ENCODE measurements around the gene WAPL. TPM values are rescaled to one million over a fixed set of nuclear protein-coding genes. Genes with fewer than 3 reads are reported as not detected.
"Not testable (repeated sequence)": the region's sequence is repeated elsewhere in the genome, so short reads cannot be mapped to it uniquely, and the experiment has no call there.

The WAPL gene
- total RNA-seq, 1 donor from 2014 or later: 34.2 TPM

DNA sequence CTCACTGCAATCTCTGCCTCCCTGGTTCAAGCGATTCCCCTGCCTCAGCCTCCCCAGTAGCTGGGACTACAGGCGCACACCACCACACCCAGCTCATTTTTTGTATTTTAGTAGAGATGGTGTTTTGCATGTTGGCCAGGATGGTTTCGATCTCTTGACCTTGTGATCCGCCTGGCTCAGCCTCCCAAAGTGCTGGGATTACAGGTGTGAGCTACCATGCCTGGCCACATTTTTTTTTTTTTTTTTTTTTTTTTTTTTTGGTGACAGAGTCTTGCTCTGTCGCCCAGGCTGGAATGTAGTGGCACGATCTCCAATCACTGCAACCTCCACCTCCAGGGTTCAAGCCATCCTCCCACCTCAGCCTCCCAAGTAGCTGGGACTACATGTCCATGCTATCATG is 4.1 kb upstream of the WAPL start:
- DNase-seq (ENCODE audit: low spot score): not testable (repeated sequence)

DNA sequence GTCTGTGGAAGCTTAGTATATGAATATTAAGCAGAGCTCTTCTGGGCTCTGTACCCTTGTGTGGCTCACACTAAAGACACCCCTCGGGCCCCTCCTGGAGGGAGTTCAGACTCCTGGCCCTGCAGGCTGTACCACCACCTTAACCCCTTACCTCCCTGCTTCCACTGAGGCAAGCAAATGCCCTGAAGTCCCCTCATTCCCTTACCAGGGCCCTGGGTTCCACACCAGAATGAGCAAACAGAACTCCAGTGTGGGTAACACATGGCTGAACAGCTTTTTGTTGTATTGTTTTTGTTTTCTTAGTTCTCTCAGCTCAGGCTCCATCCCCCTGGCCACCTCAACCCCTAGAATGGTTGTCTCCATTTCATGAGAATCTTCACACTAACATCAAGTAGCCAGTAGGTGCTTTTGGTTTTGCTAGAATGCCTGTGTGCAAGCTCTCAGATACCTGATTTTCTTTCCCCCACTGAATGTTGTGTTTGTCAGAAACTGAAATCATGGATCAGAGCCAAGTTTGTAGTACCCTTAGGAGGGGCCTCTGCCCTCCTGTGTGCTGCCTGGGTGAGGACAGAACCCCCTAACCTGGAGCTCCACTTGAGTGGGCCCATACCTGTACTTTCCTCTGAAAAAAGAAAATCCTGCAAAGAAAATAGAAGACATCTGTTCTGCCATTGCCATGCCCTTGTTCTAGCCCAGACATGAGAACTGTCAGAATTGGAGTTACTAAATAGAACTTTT is 2.8 kb upstream of the WAPL start:
- DNase-seq (ENCODE audit: low spot score): no peak

DNA sequence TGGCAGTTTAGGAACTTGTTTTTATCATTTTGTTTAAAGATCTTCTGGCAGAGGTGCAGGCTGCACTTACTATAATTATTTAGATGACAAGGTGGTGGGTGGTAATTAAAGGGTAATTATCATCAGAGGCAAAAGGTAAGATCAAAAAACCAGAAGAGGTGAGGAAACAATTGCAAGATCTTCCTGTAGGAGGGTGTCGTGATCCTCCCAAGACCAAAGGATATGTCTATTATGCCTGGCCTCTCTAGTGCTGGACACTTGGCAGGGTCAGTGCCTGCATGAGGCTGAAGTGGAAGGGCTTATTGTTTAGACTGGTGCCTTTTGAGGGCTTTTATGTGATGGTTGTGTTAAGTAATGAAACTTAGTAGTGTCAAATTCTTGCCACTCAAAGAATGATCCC is 1.8 kb upstream of the WAPL start:
- DNase-seq (ENCODE audit: low spot score): no peak

DNA sequence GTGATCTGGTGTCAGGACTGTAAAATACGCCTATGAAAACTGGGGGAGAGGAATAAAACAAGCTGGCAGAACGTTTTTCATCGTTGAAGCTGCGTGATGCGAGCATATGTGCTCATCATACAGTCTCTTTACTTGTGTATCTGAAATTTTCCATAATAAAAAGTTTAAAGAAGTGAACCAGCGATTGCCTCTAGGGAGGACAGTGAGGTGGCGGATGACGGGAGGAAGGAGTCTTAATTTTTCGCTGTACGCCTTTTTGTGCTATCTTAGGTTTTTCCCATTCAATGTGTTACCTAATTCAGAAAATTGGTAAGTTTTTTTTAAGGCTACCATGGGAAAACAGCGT is 891 bp upstream of the WAPL start:
- no peak for DNase-seq (ENCODE audit: low spot score)

DNA sequence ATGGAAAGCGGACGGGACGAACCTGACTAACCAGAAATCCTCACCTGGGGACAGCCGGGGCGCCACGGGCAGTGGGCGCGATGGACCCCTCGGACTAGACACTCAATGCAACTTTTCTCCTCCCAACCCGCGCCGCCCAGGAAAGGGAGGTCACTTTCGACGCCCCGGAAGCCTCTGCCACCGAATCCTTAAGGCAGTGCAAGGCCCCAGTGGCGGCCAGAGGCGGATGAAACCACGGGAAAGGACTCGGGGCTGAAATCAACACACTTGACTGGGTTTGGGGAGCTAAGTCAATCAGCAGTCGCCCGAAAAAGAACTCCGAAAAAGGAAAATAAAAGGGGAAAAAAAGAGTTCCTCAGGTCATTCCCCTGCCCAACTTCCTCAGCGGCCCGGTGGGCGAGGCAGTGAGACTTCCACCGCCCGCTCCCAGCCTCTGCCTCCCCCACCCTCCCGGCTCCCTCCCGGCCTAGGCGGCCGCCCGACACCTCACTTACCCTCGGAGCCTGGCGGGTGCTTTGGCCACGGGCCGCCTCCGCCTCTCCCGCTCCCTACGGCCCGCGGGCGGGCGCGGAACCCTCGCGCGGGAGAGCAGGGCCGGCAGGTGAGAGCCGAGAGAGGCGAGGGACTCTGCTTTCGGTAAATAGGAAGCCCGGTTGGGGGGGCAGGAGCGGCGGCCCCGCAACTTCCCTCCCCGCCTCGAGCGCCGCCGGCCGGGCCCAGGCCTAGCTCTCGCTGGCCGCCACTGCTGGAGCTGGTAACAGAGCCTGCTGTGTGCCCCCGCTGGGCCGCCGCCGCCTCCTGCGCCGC is 518 bp downstream of the WAPL start:
- peak; percentile 90 for DNase-seq (ENCODE audit: low spot score)

DNA sequence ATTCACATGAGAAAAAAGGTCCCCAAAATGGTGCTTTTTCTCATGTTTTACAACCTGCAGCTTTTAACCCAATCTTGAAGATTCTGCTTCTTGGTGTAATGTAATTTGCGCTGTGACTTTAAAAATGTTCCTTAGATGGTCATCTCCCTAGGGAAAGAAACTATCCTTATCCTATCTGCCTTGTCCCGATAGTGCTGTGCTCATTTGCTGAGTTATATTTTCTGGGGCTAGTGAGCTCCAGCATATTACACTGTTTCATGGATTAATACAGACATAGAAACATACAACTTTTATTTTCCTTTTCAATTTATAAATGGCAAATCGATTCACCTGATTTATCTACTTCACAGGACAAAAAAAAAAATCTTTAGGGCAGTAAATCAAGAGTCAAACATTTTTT is 2.8 kb downstream of the WAPL start:
- DNase-seq (ENCODE audit: low spot score): no peak

DNA sequence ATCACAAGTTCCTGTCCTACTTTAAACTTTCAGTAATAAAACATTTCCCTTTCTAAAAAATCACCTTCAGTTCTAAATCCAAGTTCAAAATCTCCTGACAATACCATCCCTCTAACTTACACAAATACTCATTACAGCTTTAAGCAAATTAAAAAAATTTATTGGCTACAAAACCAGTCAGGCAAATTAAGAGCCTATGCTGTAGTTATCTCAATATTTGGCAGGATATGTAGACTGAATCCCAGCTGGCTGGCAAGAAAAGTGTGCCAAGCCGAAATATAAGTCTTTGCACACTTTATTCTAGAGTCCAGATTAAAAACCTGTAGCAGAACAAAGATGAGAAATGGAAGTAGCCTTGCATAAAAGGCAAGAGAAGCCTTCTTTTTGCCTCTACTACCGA is 9.5 kb downstream of the WAPL start:
- no peak for DNase-seq (ENCODE audit: low spot score)

DNA sequence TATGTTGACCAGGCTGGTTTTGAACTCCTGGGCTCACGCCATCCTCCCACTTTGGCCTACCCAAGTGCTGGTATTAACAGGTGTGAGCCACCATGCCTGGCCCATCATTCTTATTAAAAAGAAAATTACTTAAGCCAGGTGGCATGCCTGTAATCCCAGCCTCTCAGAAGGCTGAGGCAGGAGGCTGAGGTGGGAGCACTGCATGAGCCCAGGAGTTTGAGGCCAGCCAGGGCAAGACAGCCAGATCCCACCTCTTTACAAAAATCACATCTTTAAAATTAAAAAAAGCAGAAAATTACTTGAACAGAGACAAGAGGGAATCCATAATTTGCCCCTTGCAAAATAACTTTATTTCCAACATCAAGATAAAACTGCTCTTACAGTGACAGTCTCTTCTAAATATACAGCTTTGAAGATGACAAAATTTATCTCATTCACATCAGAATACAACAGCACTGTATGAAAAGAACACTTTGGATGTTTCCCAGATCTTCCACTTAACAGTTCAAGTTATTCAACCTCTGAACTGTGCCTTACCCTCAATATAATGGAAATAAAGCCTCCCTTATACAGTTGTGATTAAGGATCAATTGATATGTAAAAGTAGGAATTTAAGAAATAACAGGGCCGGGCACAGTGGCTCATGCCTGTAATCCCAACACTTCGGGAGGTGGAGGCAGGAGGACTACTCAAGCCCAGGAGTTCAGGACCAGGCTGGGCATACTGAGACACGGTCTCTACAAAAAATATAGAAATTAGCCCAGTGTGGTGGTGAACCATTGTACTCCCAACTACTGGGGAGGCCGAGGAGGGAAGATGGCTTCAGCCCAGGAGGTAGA is 10.3 kb downstream of the WAPL start:
- no peak for DNase-seq (ENCODE audit: low spot score)

DNA sequence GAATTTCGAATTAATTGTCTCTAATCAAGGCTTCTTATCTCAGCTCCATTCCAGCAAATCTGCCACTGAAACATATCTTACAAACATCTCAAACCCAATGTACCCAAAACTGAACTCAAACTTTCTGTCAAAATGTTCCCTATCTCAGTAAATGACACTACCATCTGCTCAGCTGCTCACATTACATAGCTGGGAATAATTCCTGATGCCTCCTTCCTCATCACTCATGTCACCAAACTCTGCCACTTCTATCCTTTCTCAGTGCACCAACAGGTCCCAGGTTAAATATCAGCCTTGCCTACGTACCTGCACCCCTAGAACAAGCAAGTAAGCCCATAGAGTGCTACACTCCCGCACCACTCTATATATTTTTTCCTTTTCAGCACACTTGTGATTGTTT is 12.4 kb downstream of the WAPL start:
- DNase-seq (ENCODE audit: low spot score): no peak

DNA sequence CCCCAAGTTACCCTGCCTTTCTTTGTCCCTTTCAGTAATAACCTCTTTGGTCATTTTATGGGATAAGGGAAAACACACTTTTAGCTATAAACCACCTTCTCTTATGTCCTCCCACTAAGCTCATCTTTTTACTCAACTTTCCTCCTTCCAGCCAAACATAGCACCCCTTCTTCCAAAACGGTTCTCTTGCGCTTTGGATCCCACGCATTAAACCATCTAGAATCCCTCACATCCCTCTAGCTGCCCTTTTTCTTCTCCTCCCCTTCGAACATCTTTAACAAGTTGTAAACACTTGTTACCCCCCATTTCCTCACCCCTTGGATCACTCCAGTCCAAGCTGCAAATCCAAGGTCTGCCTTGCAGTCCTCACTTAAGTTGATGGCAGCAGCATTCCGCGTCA is 13.4 kb downstream of the WAPL start:
- DNase-seq (ENCODE audit: low spot score): no peak

DNA sequence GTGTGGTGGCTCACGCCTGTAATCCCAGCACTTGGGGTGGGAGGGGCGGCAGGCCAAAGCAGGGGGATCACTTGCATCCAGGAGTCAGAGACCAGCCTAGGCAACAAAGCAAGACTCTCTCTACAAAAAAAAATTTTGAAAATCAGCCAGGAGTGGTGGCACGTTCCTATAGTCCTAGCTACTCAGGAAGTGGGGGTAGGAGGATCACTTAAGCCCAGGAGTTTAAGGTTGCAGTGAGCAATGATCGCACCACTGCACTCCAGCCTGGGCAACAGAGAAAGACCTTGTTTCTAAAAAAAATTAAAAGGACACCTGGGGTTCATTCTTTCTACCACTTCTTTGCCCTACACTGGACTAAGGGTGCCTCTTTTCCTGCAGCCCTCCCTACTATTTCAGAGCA is 15.1 kb downstream of the WAPL start:
- DNase-seq (ENCODE audit: low spot score): no peak

DNA sequence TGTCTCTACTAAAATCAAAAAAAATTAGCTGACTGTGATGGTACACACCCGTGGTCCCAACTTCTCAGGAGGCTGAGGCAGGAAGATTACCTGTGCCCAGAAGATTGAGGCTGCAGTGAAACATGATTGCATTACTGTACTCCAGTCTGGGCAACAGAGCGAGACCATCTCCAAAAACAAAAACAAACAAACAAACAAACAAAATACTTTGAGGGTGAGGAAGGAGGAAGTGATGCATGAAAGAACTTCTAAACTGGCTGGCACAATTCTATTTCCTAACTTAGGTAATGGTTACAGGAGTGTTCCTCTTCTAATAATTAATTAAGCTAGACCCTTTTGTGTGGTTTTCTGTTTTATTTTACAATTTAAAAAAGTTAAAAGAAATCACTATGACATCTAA is 15.5 kb downstream of the WAPL start:
- DNase-seq (ENCODE audit: low spot score): no peak

DNA sequence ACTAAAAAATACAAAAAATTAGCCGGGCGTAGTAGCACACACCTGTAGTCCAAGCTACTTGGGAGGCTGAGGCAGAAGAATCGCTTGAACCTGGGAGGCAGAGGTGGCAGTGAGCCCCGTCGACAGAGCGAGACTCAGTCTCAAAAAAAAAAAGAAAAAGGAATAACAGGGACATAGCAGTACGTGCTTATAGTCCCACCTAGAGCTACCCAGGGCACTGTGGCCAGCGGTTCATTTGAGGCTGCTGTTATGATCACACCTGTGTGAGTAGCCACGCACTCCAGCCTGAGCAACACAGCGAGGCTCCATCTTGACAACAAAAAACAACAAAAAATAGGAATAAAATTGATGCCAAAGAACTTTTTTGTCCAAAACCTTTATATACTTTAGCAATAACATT is 17.1 kb downstream of the WAPL start:
- DNase-seq (ENCODE audit: low spot score): no peak

DNA sequence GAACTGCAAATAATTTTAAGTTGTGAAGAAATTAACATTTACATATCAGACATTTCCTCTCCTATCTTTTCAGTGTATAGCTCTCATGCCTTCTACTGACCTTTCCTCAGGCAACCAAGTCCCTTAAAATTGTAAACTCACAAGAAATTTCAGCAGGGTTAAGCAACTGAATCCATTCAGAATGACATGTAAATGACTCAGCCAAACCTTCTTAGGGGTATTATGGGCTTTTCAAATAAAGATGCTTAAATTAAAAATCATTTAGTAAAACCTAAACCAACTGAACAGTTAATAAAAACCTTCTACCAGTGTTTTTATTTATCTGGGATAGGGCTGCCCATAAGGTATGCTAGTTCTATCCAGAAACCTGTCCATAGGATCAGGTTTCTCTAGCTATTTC is 20.7 kb downstream of the WAPL start:
- no peak for DNase-seq (ENCODE audit: low spot score)

DNA sequence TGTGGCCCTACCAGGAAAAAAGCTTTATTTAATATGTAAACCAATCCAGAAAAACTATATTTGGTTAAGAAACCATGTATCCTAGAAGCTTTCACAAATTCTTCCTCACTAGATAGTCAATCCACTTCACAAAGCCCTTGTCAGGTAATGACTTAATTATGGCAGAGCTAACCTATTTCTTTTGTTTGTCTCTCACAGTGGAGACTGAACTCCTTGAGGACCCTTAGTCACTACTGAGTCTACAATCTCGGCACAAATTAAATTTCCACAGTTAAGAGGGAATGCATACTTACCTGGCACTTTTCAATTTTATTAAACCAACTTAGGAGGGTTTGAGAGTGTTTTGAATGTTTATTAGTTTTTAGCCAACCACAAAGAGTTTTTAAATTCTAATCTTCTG is 23.0 kb downstream of the WAPL start:
- no peak for DNase-seq (ENCODE audit: low spot score)

DNA sequence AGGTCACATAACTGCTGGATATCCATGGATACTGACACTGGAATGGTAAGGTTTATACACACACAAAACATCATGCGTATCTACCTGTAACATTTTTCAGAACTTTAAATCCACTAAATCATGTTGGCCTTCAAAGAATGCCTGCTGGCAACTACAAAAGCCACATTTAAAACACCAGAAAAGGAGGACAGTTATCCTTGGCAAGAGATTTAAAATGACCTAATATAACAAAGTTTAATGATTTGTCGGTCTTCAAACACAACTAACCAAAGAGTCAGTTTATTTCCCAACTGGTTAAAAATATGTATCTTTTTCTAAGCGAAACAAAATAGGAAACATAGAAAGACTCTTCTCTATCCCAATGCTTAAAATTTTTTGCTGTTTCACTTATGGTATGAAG is 24.0 kb downstream of the WAPL start:
- no peak for DNase-seq (ENCODE audit: low spot score)

DNA sequence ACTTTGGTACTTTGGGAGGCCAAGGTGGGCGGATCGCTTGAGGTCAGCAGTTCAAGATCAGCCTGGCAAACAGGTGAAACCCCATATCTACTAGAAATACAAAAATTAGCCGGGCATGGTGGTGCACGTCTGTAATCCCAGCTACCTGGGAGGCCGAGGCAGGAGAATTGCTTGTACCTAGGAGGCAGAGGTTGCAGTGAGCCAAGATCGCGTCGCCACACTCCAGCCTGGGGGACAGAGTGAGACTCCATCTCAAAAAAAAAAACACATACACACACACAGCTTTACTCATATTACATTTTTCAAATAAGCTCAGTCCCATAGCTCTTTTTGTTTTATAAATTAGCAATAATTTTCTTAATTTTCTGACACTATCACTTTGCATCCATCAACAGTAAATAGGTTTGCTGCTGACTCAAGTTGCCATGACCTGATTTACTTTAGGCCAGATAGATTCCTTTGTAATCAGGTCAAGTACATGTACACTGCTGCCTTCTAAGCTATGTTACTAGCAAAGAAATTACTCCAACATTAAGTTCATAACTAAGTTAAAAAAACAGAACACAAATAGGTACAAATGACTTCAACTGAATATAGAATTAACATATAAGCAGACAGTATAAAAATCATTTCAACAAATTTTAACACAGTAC is 31.5 kb downstream of the WAPL start:
- DNase-seq (ENCODE audit: low spot score): no peak

DNA sequence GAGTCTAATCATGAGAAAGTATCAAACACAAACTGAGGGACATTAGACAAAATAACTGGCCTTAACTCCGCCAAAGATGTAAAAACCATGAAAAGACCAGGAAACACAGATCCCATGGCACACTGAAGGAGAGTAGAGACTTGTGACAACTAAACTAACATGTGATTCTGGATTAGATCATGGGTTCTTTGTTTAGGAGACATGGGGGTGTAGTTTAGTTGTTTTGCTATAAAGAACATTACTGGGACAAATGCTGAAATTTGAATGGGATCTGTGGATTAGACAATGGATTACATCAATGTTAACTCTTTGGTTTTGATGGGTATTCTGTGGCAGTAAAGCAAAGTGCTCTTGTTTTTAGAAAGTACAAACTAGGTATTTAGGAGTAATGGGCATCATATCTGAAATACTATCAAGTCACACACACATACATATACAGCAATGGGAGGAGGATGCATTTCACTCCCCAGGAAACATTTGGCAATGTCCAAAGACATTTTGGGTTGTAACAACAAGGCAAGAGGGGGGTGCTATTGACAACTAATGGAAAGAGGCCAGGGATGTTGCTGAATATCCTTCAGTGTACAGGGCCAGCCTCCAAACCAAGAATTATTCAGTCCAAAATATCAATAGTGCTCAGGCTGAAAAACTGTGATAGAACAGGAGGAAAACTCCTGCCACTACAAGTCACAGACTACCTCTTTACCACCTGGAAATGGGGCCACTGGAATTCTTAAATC is 32.4 kb downstream of the WAPL start:
- no peak for DNase-seq (ENCODE audit: low spot score)

DNA sequence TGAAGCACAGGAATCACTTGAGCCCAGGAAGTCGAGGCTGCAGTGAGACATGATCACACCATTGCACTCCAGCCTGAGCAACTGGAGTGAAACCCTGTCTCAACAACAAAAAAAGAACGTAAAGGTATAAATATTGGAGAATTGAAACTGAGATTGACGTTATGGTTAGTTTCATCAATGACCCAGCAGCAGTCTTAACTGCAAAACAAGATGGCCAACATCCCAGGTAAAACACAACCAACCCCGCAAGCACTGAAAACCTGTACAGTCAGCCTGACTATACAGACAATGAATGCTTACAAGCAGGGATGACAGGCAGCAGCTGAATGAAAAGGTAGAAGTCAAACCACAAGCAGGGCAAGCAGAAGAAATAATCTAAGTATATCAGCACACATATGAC is 34.7 kb downstream of the WAPL start:
- no peak for DNase-seq (ENCODE audit: low spot score)

DNA sequence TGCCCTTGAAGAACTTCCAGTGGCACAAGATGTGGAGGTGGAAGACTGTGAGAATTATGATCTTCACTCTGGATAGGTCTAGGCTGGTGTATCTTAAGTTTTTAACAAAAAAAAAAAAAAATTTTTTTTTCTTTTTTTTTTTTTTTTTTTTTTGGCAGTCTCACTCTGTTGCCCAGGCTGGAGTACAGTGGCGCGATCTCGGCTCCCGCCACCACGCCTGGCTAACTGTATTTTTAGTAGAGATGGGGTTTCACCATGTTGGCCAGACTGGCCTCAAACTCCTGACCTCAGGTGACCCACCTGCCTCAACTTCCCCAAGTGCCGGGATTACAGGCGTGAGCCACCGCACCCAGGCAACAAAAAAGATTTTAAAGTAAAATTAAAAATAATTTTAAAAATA is 37.9 kb downstream of the WAPL start:
- no peak for DNase-seq (ENCODE audit: low spot score)

DNA sequence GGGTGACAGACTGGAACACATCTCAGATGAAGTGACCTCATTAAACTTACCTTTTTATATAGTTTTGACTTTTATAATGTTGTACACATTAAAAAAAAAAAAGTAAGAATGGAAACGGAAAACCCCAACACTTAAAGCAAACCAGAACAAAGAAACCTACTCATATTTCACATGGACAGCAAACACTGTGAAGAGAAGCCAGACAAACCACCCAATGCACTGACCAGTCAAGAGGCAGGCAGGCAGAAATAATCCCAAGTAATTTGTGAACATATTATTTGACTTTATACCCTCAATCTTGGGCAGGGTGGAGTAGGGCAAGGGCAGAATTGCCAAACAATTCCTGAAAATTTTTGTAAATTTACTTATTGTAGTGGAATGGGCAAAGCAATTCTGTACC is 39.8 kb downstream of the WAPL start:
- DNase-seq (ENCODE audit: low spot score): no peak
